ENCODE measurements around the gene COG4. TPM values are rescaled to one million over a fixed set of nuclear protein-coding genes. Genes with fewer than 3 reads are reported as not detected.
"Not testable (repeated sequence)": the region's sequence is repeated elsewhere in the genome, so short reads cannot be mapped to it uniquely, and the experiment has no call there.

The COG4 gene
- total RNA-seq, 1 donor from 2014 or later = 39.3 TPM

DNA sequence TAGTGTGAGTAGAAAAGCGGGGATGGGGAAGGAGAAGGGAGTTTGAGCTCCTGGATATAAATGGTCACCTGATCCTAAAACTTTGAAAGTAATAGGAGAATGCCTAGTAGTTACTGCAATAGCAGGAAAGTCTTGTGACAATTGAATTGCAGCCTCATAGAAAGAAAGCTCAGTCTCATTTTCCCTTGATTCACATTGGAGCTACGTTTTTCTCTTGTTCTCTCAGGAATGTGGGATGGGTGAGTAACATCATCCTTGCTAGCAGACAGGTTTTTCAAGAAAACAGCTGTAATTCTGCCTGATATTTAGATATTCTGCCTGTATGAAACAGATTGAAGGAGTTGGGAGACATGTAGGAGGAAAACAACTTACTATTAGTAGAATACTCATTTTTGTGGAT lies 25.6 kb upstream of the COG4 start:
- H3K27me3 ChIP-seq = no peaks in the 10 kb centered on the region
- peaks cover 19% of the 10 kb centered on the region for H3K4me1 ChIP-seq
- no peak overlapping the region for H3K27ac ChIP-seq
- no peaks in the 10 kb centered on the region for H3K9me3 ChIP-seq
- intact Hi-C loops (cut with DNase I) = no loop called here
- TF ChIP-seq, protein P1, sequence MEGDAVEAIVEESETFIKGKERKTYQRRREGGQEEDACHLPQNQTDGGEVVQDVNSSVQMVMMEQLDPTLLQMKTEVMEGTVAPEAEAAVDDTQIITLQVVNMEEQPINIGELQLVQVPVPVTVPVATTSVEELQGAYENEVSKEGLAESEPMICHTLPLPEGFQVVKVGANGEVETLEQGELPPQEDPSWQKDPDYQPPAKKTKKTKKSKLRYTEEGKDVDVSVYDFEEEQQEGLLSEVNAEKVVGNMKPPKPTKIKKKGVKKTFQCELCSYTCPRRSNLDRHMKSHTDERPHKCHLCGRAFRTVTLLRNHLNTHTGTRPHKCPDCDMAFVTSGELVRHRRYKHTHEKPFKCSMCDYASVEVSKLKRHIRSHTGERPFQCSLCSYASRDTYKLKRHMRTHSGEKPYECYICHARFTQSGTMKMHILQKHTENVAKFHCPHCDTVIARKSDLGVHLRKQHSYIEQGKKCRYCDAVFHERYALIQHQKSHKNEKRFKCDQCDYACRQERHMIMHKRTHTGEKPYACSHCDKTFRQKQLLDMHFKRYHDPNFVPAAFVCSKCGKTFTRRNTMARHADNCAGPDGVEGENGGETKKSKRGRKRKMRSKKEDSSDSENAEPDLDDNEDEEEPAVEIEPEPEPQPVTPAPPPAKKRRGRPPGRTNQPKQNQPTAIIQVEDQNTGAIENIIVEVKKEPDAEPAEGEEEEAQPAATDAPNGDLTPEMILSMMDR (IDR thresholded peaks at IDR 0.05) = no peak
- TF ChIP-seq POLR2A (IDR thresholded peaks at IDR 0.05) = no peak
- no peak for TF ChIP-seq POLR2AphosphoS5 (IDR thresholded peaks at IDR 0.05; ENCODE audit: insufficient read depth in 1 of 2, low read depth in 1 of 2)
- DNase-seq (ENCODE audit: extremely low spot score in 2 of 2) = no peak
- H3K4me3 ChIP-seq = no peak overlapping the region
- peaks cover 4 to 84% of the 10 kb centered on the region in 2 donors for H3K36me3 ChIP-seq

DNA sequence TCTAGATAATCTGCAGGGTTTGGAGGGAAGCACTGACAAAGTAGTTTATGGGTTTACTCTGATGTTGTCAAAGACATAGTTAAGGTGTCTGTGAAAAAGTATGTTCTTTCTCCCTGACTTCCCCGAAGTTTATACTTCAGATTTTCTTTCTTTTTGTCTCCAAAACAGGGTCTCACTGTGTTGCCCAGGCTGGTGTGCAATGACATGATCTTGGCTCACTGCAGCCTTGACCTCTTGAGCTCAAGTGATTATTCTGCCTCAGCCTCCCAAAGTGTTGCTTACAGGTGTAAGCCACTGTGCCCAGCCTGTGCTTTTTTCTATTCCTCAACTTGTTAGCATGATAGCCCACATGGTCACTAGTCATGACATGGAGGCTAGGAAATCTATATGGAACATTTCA lies 21.2 kb upstream of the COG4 start:
- H3K4me1 ChIP-seq = no peaks in the 10 kb centered on the region
- H3K27ac ChIP-seq = no peak overlapping the region
- DNase-seq (ENCODE audit: extremely low spot score in 2 of 2) = no peak
- no peak overlapping the region for H3K4me3 ChIP-seq
- H3K36me3 ChIP-seq = peaks cover 9 to 94% of the 10 kb centered on the region in 2 donors
- intact Hi-C loops (cut with DNase I) = no loop called here
- H3K9me3 ChIP-seq = no peaks in the 10 kb centered on the region
- H3K27me3 ChIP-seq = no peaks in the 10 kb centered on the region
- no peak for TF ChIP-seq POLR2A (IDR thresholded peaks at IDR 0.05)
- no peak for TF ChIP-seq POLR2AphosphoS5 (IDR thresholded peaks at IDR 0.05; ENCODE audit: insufficient read depth in 1 of 2, low read depth in 1 of 2)
- TF ChIP-seq, protein P1 (IDR thresholded peaks at IDR 0.05) = no peak

DNA sequence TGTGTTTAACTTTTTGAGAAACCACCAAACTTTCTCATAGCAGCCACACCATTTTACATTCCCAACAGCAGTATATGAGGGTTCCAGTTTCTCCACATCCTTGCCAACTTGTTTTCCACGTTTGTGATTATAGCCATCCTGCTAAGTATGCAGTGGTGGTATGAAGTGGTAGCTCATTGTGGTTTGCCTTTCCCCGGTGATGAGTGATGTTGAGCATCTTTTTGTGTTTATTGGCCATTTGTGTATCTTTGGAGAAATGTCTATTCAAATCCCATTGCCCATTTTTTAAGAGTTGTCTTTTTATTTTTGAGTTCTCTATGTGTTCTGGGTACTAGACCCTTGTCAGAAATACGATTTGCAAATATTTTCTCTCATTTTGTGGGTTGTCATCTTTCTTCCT lies 17.6 kb upstream of the COG4 start:
- Histone ChIP-seq H3K4me3 (no peak overlapping the region), H3K27ac (no peak overlapping the region), H3K36me3 (peaks cover 9 to 95% of the 10 kb centered on the region in 2 donors), H3K9me3 (no peaks in the 10 kb centered on the region), H3K27me3 (no peaks in the 10 kb centered on the region), H3K4me1 (no peaks in the 10 kb centered on the region)
- intact Hi-C loops (cut with DNase I) = no loop called here
- TF ChIP-seq POLR2A (IDR thresholded peaks at IDR 0.05) = no peak
- TF ChIP-seq, protein P1 (IDR thresholded peaks at IDR 0.05) = no peak
- no peak for TF ChIP-seq POLR2AphosphoS5 (IDR thresholded peaks at IDR 0.05; ENCODE audit: insufficient read depth in 1 of 2, low read depth in 1 of 2)
- DNase-seq (ENCODE audit: extremely low spot score in 2 of 2) = no peak

- H3K4me3 ChIP-seq = no peak overlapping the region
- TF ChIP-seq POLR2A (IDR thresholded peaks at IDR 0.05) = no peak
- TF ChIP-seq POLR2AphosphoS5 (IDR thresholded peaks at IDR 0.05; ENCODE audit: insufficient read depth in 1 of 2, low read depth in 1 of 2) = no peak
- TF ChIP-seq, protein P1 (IDR thresholded peaks at IDR 0.05) = no peak
- no peaks in the 10 kb centered on the region for H3K27me3 ChIP-seq
- H3K4me1 ChIP-seq = no peaks in the 10 kb centered on the region
- H3K36me3 ChIP-seq = peaks cover 0 to 96% of the 10 kb centered on the region in 2 donors
- intact Hi-C loops (cut with DNase I) = no loop called here
- DNase-seq (ENCODE audit: extremely low spot score in 2 of 2) = no peak
- no peak overlapping the region for H3K27ac ChIP-seq
- no peaks in the 10 kb centered on the region for H3K9me3 ChIP-seq
These were observed 11.6 kb upstream of the COG4 start for GRCh38 chr16:70534971-70535370.

DNA sequence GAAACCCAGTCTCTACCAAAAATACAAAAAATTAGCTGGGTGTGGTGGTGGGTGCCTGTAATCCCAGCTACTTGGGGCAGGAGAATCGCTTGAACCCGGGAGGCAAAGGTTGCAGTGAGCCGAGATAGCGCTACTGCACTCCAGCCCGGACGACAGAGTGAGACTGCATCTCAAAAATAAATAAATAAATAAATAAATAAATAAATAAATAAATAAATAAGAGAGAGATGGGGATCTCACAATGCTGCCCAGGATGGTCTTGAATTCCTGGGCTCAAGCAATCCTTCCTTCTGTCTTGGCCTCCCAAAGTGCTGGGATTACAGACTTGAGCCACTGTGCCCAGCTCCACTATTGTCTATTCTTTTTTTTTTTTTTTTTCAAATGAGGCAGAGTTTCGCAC lies 6.6 kb upstream of the COG4 start:
- not testable (repeated sequence) for H3K27ac ChIP-seq; H3K27me3 ChIP-seq; H3K9me3 ChIP-seq; H3K4me3 ChIP-seq; DNase-seq (ENCODE audit: extremely low spot score in 2 of 2)
- H3K36me3 ChIP-seq = peaks cover 0 to 71% of the 10 kb centered on the region in 2 donors
- peaks cover 47% of the 10 kb centered on the region for H3K4me1 ChIP-seq
- intact Hi-C loops (cut with DNase I) = loop anchor here (10.0 kb wide), 2 partner anchors 125 to 225 kb away; no protein-coding TSS in a partner anchor
